ENCODE data around the gene MSH5. TPM values are rescaled to one million over a fixed set of nuclear protein-coding genes. Genes with fewer than 3 reads are reported as not detected.

The MSH5 gene
- total and polyA plus RNA-seq, 2 of the 13 experiments (the other 11 are each of a cell fraction or from before 2014, with no cell fraction given) = 10.2 to 38.7 TPM

DNA sequence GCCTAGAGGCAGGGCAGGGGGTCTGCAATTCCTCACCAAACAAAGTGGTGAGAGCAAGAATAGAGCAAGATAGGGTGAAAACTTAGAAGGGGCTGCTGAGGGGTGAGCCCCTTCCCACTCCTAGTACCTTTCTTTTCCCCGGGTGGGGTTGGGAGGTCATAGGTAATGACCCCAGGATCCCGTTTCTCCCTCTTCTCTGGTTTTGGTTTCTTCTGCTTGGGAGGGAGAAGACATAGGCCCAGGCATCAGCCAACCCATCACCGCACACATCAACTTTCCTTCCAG is 52.2 kb downstream of the MSH5 start:
- Histone ChIP-seq H3K27me3 (ENCODE audit: control insufficient read depth in 1 of 2, insufficient read depth in 2 of 2, low read length in 2 of 2) (no peaks in the 10 kb centered on the region; a peak in 1 of 5 replicates), H3K9ac (ENCODE audit: insufficient read depth, low read depth, low read length) (no peak overlapping the region), H3K79me2 (ENCODE audit: insufficient read depth, low read length) (peaks cover 22% of the 10 kb centered on the region), H3K4me2 (ENCODE audit: low read depth, low read length) (no peak overlapping the region), H3K36me3 (replicated peaks in 1 of 2; ENCODE audit: control insufficient read depth in 1 of 2, insufficient read depth in 2 of 2, low read length in 2 of 2) (peaks cover 9 to 31% of the 10 kb centered on the region in 2 experiments), H4K20me1 (ENCODE audit: insufficient read depth, low read length) (no peaks in the 10 kb centered on the region), H3K4me1 (ENCODE audit: insufficient read depth, low read length) (peaks cover 25% of the 10 kb centered on the region), H2AFZ (ENCODE audit: low read length) (no peak overlapping the region), H3K9me3 (ENCODE audit: low read length) (no peaks in the 10 kb centered on the region), H3K27ac (ENCODE audit: extremely low read length, insufficient read depth, low read length) (no peak overlapping the region), H3K4me3 (replicated peaks in 1 of 3; ENCODE audit: insufficient read depth in 1 of 3, low read depth in 2 of 3, low read length in 3 of 3) (no peak overlapping the region)
- in situ Hi-C loops (cut with HindIII; ENCODE audit: extremely low pct_ligation_motif_present, low pct_unique_long_range_greater_than_20kb) = no loop called here
- ATAC-seq (no peak), FAIRE-seq (no peak), DNase-seq (ENCODE audit: low spot score) (no peak)
- WGBS (ENCODE audit: low lambda C conversion rate) = 96% methylated on average over 3 of the region's 3 CpGs
- no TSS peak for BruUV-seq (replicated peaks)
- intact Hi-C loops (cut with micrococcal nuclease; ENCODE audit: unreplicated experiment) = no loop called here
- CTCF ChIA-PET (ENCODE audit: low intra/inter-chr PET ratio, low total read pairs) = interaction anchor here (2.3 to 2.6 kb wide), 2 partner anchors 19 to 38 kb away, joined by 9 to 10 read pairs; no protein-coding TSS in a partner anchor
- POLR2A ChIA-PET = interaction anchor here (0.8 to 3.6 kb wide), 12 partner anchors 13 to 132 kb away, joined by 3 to 40 read pairs (median 8); partner anchors contain the start of genes C6orf47, CLIC1, EHMT2 and HSPA1A
- TF ChIP-seq NFE2L1 (CRISPR knock-in tag; IDR thresholded peaks at IDR 0.05; ENCODE audit: borderline replicate concordance) (no peak), ZNF335 (CRISPR knock-in tag; IDR thresholded peaks at IDR 0.05) (no peak), ZFP36L1 (CRISPR knock-in tag; IDR thresholded peaks at IDR 0.05) (no peak), KLF15 (CRISPR knock-in tag; IDR thresholded peaks at IDR 0.05; ENCODE audit: borderline replicate concordance) (no peak), ZNF619 (CRISPR knock-in tag; IDR thresholded peaks at IDR 0.05) (no peak), MEIS1 (CRISPR knock-in tag; IDR thresholded peaks at IDR 0.05; ENCODE audit: borderline replicate concordance) (no peak), ZNF510 (CRISPR knock-in tag; IDR thresholded peaks at IDR 0.05; ENCODE audit: low read depth) (no peak)
- TF ChIP-seq, protein P1, sequence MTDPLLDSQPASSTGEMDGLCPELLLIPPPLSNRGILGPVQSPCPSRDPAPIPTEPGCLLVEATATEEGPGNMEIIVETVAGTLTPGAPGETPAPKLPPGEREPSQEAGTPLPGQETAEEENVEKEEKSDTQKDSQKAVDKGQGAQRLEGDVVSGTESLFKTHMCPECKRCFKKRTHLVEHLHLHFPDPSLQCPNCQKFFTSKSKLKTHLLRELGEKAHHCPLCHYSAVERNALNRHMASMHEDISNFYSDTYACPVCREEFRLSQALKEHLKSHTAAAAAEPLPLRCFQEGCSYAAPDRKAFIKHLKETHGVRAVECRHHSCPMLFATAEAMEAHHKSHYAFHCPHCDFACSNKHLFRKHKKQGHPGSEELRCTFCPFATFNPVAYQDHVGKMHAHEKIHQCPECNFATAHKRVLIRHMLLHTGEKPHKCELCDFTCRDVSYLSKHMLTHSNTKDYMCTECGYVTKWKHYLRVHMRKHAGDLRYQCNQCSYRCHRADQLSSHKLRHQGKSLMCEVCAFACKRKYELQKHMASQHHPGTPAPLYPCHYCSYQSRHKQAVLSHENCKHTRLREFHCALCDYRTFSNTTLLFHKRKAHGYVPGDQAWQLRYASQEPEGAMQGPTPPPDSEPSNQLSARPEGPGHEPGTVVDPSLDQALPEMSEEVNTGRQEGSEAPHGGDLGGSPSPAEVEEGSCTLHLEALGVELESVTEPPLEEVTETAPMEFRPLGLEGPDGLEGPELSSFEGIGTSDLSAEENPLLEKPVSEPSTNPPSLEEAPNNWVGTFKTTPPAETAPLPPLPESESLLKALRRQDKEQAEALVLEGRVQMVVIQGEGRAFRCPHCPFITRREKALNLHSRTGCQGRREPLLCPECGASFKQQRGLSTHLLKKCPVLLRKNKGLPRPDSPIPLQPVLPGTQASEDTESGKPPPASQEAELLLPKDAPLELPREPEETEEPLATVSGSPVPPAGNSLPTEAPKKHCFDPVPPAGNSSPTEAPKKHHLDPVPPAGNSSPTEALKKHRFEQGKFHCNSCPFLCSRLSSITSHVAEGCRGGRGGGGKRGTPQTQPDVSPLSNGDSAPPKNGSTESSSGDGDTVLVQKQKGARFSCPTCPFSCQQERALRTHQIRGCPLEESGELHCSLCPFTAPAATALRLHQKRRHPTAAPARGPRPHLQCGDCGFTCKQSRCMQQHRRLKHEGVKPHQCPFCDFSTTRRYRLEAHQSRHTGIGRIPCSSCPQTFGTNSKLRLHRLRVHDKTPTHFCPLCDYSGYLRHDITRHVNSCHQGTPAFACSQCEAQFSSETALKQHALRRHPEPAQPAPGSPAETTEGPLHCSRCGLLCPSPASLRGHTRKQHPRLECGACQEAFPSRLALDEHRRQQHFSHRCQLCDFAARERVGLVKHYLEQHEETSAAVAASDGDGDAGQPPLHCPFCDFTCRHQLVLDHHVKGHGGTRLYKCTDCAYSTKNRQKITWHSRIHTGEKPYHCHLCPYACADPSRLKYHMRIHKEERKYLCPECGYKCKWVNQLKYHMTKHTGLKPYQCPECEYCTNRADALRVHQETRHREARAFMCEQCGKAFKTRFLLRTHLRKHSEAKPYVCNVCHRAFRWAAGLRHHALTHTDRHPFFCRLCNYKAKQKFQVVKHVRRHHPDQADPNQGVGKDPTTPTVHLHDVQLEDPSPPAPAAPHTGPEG (CRISPR knock-in tag; IDR thresholded peaks at IDR 0.05) = no peak
- TF ChIP-seq, protein P2, sequence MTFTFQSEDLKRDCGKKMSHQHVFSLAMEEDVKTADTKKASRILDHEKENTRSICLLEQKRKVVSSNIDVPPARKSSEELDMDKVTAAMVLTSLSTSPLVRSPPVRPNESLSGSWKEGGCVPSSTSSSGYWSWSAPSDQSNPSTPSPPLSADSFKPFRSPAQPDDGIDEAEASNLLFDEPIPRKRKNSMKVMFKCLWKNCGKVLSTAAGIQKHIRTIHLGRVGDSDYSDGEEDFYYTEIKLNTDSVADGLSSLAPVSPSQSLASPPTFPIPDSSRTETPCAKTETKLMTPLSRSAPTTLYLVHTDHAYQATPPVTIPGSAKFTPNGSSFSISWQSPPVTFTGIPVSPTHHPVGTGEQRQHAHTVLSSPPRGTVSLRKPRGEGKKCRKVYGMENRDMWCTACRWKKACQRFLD (CRISPR knock-in tag; IDR thresholded peaks at IDR 0.05; ENCODE audit: borderline replicate concordance) = no peak
- TF ChIP-seq, protein P3, sequence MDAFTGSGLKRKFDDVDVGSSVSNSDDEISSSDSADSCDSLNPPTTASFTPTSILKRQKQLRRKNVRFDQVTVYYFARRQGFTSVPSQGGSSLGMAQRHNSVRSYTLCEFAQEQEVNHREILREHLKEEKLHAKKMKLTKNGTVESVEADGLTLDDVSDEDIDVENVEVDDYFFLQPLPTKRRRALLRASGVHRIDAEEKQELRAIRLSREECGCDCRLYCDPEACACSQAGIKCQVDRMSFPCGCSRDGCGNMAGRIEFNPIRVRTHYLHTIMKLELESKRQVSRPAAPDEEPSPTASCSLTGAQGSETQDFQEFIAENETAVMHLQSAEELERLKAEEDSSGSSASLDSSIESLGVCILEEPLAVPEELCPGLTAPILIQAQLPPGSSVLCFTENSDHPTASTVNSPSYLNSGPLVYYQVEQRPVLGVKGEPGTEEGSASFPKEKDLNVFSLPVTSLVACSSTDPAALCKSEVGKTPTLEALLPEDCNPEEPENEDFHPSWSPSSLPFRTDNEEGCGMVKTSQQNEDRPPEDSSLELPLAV (CRISPR knock-in tag; conservative IDR thresholded peaks at IDR 0.05; ENCODE audit: low read depth) = no peak
- TF ChIP-seq, protein P4, sequence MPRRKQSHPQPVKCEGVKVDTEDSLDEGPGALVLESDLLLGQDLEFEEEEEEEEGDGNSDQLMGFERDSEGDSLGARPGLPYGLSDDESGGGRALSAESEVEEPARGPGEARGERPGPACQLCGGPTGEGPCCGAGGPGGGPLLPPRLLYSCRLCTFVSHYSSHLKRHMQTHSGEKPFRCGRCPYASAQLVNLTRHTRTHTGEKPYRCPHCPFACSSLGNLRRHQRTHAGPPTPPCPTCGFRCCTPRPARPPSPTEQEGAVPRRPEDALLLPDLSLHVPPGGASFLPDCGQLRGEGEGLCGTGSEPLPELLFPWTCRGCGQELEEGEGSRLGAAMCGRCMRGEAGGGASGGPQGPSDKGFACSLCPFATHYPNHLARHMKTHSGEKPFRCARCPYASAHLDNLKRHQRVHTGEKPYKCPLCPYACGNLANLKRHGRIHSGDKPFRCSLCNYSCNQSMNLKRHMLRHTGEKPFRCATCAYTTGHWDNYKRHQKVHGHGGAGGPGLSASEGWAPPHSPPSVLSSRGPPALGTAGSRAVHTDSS (CRISPR knock-in tag; conservative IDR thresholded peaks at IDR 0.05) = no peak
- TF ChIP-seq, protein P5, sequence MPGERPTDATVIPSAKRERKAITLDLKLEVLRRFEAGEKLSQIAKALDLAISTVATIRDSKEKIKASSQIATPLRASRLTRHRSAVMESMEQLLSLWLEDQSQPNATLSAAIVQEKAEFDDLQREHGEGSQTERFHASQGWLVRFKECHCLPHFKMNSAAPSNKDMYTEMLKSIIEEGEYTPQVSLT (CRISPR knock-in tag; IDR thresholded peaks at IDR 0.05; ENCODE audit: borderline replicate concordance, low read depth) = no peak

Measured in HepG2 (cell line).